ENCODE measurements around the gene CHST15. TPM values are rescaled to one million over a fixed set of nuclear protein-coding genes. Genes with fewer than 3 reads are reported as not detected.

The CHST15 gene
- total and polyA plus RNA-seq, 2 of the 8 experiments (the other 6 are each of a cell fraction or from before 2014, with no cell fraction given): 8.8 to 9.1 TPM

DNA sequence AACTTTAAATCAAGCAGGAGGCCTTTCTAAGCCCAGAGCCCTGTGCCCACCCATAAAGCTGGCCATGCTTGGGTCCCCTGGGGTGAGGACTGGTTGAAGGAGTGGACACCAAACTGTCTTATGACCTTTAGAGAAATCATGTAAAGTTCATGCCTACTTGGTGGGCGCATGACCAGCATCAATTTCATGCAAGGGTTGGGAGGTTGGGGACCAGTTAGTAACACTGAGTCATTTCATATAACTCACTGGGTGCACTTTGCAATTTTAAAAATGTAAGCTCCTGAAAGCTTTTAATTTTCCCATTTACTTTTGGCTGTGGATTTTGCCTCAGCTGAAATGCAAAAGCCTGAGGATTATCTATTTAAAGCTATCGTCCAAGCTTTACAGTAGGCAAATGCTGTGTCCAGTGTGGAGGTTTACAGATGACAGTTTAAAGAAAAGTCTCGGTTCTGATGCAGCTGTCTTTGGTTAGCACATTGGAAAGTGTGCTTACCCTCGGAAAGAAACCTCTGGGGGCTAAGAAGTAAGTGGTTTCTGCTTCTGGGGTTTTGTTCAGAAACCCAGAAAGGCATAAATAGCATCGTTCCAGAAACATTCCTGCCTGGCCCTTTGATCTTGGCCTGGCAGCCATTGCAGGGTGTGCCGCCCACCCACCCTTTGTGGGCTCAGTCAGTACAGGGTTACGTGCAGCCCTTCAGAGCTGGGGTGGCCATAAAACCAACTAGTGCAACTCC is 48.8 kb upstream of the CHST15 start (continued):
- TF ChIP-seq FOSL1 (IDR thresholded peaks at IDR 0.05; ENCODE audit: insufficient read depth, low read depth, low read length) (no peak), POLR2AphosphoS5 (IDR thresholded peaks at IDR 0.05; ENCODE audit: low read depth, low read length) (no peak), JUND (IDR thresholded peaks at IDR 0.05; ENCODE audit: low read length) (no peak), KDM5A (IDR thresholded peaks at IDR 0.05; ENCODE audit: low read length) (no peak), POU5F1 (IDR thresholded peaks at IDR 0.05; ENCODE audit: low read depth, low read length) (no peak), CREB1 (IDR thresholded peaks at IDR 0.05) (no peak), RXRA (IDR thresholded peaks at IDR 0.05; ENCODE audit: insufficient read depth, low read depth, low read length) (no peak)
